AG04450 (cell line): ENCODE measurements around the gene CLK4. TPM values are rescaled to one million over a fixed set of nuclear protein-coding genes. Genes with fewer than 3 reads are reported as not detected.

Experiments
- CTCF ChIA-PET: fragments of 300-600, 350-600 bp; formaldehyde crosslinking; extraction: SDS; loops from one replicate; lab custom pipeline; 2022; ENCODE audit warnings: antibody characterized with exemption, inconsistent platforms; lab: Charles Lee
- POLR2A ChIA-PET: fragments of 350-600 bp; formaldehyde crosslinking; extraction: SDS; loops from one replicate; lab custom pipeline; 2021; ENCODE audit warnings: antibody characterized with exemption, inconsistent platforms; lab: Yijun Ruan, JAX
- DNase-seq: peaks from one replicate; pipeline ENCODE4 v3.0.0-alpha.2; 2011; ENCODE audit warnings: low read depth, low spot score
- H3K27ac ChIP-seq: one replicate; pipeline ENCODE4 v1.5.1; 2012; ENCODE audit warnings: low read depth, low read length, control low read depth
- H3K27me3 ChIP-seq: one replicate; pipeline ENCODE4 v1.6.0; 2012; ENCODE audit warnings: low read length; ENCODE audit not compliant: control insufficient read depth, insufficient read depth
- H3K4me3 ChIP-seq: 2 replicates; pipeline ENCODE4 v1.5.1; 2011; ENCODE audit warnings: mild to moderate bottlenecking, low read depth, low read length, control low read depth
- H3K9me3 ChIP-seq: 2 replicates; pipeline ENCODE4 v1.5.1; 2012; ENCODE audit warnings: low read length; ENCODE audit not compliant: control insufficient read depth, insufficient read depth
- CTCF ChIP-seq: IDR thresholded peaks from 2 replicates; pipeline ENCODE4 v1.5.1; 2011; ENCODE audit warnings: low read depth, low read length, control low read depth, inconsistent platforms
- polyA plus RNA-seq: library from polyadenylated mRNA; depleted of rRNA; stranded (reverse); fragments of >200 nt; gene quantifications from 2 replicates; pipeline ENCODE4 v1.2.3, GENCODE V29; 2011

Gene CLK4
- polyA plus RNA-seq, 1 experiment: 30.7 TPM

GRCh38 chr5:178640331-178641045, 13.6 kb upstream of the CLK4 start:
- ChIA-PET POLR2A (no interaction called here), CTCF (interaction anchor here (1.0 kb wide), 1 partner anchor 361 kb away, joined by 3 read pairs; no protein-coding TSS in a partner anchor)
- no peak for DNase-seq
- Histone ChIP-seq H3K9me3 (peaks cover 10% of the 10 kb centered on the region; the same call in 1 of the 2 replicates), H3K27ac (no peak overlapping the region), H3K4me3 (no peak overlapping the region), H3K27me3 (no peaks in the 10 kb centered on the region)
- TF ChIP-seq CTCF: no peak

- no peak for DNase-seq
- H3K9me3 ChIP-seq: peaks cover 6% of the 10 kb centered on the region; the same call in 1 of the 2 replicates
- ChIA-PET POLR2A (interaction anchor here (0.6 kb wide), 1 partner anchor 932 kb away, joined by 3 read pairs; no protein-coding TSS in a partner anchor), CTCF (interaction anchor here (0.6 kb wide), 1 partner anchor 795 kb away, joined by 3 read pairs; no protein-coding TSS in a partner anchor)
- TF ChIP-seq CTCF: no peak
- H3K27me3 ChIP-seq: no peaks in the 10 kb centered on the region
- H3K4me3 ChIP-seq: no peak overlapping the region
- no peak overlapping the region for H3K27ac ChIP-seq
Measured at GRCh38 chr5:178637356-178638074, 10.7 kb upstream of the CLK4 start.

- TF ChIP-seq CTCF: no peak
- no peak for DNase-seq
- Histone ChIP-seq H3K9me3 (peaks cover under 1% of the 10 kb centered on the region; the same call in 1 of the 2 replicates), H3K27me3 (no peaks in the 10 kb centered on the region), H3K4me3 (no peak overlapping the region), H3K27ac (no peak overlapping the region)
- CTCF ChIA-PET: no interaction called here
- POLR2A ChIA-PET: no interaction called here
Measured at GRCh38 chr5:178632285-178632684, 5.4 kb upstream of the CLK4 start.

- DNase-seq: no peak
- CTCF ChIA-PET: no interaction called here
- no peak for TF ChIP-seq CTCF
- H3K27me3 ChIP-seq: no peaks in the 10 kb centered on the region
- peaks cover 3% of the 10 kb centered on the region; the same call in 1 of the 2 replicates for H3K9me3 ChIP-seq
- no peak overlapping the region for H3K4me3 ChIP-seq
- no peak overlapping the region for H3K27ac ChIP-seq
- POLR2A ChIA-PET: no interaction called here
Measured at GRCh38 chr5:178630951-178631350, 4.1 kb upstream of the CLK4 start.
